DND-41 (cell line): ENCODE measurements around the gene LIF.

Source experiments
- CTCF ChIP-seq: IDR thresholded peaks from 2 replicates; pipeline ENCODE4 v1.5.1; 2012; ENCODE audit warnings: borderline replicate concordance, low read length, moderate library complexity, mild to moderate bottlenecking; ENCODE audit not compliant: poor library complexity, severe bottlenecking; ENCODE audit errors: extremely low read depth
- EZH2 ChIP-seq: IDR thresholded peaks from 3 replicates; pipeline ENCODE4 v1.6.1; 2012; ENCODE audit warnings: borderline replicate concordance, low read depth, mild to moderate bottlenecking, moderate library complexity, low read length, inconsistent platforms; ENCODE audit not compliant: severe bottlenecking

DNA sequence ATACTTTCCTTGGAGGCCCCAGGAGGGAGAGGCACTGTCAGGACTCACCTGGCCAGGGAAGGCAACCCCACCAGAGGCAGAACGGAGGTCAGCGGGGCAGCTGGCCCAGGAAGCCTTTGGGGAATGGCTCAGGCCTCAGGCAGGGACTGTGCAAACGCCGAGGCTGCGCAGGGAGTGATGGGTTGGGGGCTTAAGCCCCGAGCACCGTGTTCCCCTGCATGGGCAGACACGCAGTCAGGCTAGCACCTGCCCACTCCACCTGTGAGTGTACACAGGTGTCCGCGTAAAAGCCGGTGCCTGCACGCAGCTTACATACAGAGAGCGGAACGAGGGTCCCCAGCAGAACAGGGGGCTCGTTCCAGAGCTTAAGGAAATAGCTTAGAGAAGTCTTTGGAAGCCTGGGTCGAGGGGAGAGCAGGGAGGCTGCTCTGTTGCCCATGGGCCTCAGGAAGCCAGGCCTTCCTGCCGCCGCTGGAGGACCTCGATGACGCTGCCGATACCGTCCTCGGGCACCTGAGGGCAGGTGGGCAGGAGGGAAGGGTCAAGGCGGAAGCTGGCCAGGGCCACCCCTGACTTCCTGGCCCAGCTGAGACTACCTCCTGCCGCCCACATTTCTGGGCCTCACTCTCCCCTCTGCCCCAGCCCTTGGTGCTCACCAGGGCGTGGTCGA, 38.8 kb upstream of the LIF start:
- no peak for TF ChIP-seq CTCF
- no peak for TF ChIP-seq EZH2
